Muscle of leg (tissue), 11 donors: ENCODE measurements around the gene ANKMY2. TPM values are rescaled to one million over a fixed set of nuclear protein-coding genes. Genes with fewer than 3 reads are reported as not detected.

Experiments used
- DNase-seq: peaks from one replicate; pipeline ENCODE4 v3.0.0; 2013
- H3K27ac ChIP-seq: one replicate; pipeline ENCODE4 v1.5.1; 2013; ENCODE audit warnings: mild to moderate bottlenecking, low read length, control low read depth
- H3K27me3 ChIP-seq: one replicate; pipeline ENCODE4 v1.6.1; 2013; ENCODE audit warnings: low read length; ENCODE audit not compliant: control insufficient read depth, insufficient read depth
- H3K36me3 ChIP-seq: one replicate; pipeline ENCODE4 v1.6.1; 2013; ENCODE audit warnings: low read length; ENCODE audit not compliant: control insufficient read depth, insufficient read depth
- H3K4me1 ChIP-seq: one replicate; pipeline ENCODE4 v1.6.1; 2013; ENCODE audit warnings: low read length; ENCODE audit not compliant: control insufficient read depth, insufficient read depth
- H3K4me3 ChIP-seq: one replicate; pipeline ENCODE4 v1.5.1; 2013; ENCODE audit warnings: low read length, control low read depth
- H3K9me3 ChIP-seq: replicated peaks from 2 replicates; pipeline ENCODE4 v1.6.1; 2013; ENCODE audit warnings: low read depth, low read length; ENCODE audit not compliant: control insufficient read depth
- WGBS: methylation state at CpG from one replicate; pipeline ENCODE4 v1.1.5; 2013; ENCODE audit warnings: missing lambda C conversion rate; ENCODE audit not compliant: insufficient coverage; 5-methylcytosine and 5-hydroxymethylcytosine counted together
- polyA plus RNA-seq, 8 donors: library from polyadenylated mRNA; unstranded; fragments of 120-200 nt; gene quantifications; one replicate each; pipeline versions ENCODE4 v1.2.1 to v1.2.3, GENCODE V29; 2013; ENCODE audit warnings: inconsistent platforms in 1 of 8, low replicate concordance in 1 of 8; ENCODE audit not compliant: insufficient read length in 8 of 8, insufficient read depth in 1 of 8
- total RNA-seq: library from RNA; stranded (reverse); fragments of 120-200 nt; gene quantifications from one replicate; pipeline ENCODE4 v1.2.4, GENCODE V29; 2013

Gene ANKMY2
- total and polyA plus RNA-seq, 9 donors, result 18.9 to 31.9 (median 22.7) TPM

- Histone ChIP-seq H3K27ac (no peak overlapping the region), H3K9me3 (no peaks in the 10 kb centered on the region), H3K4me1 (no peaks in the 10 kb centered on the region), H3K4me3 (no peak overlapping the region), H3K27me3 (no peaks in the 10 kb centered on the region), H3K36me3 (no peaks in the 10 kb centered on the region)
- 80% methylated on average over 1 of the region's 3 CpGs for WGBS
- DNase-seq, result no peak
These were observed 83.6 kb downstream of the ANKMY2 start for GRCh38 chr7:16561943-16562342.

DNA sequence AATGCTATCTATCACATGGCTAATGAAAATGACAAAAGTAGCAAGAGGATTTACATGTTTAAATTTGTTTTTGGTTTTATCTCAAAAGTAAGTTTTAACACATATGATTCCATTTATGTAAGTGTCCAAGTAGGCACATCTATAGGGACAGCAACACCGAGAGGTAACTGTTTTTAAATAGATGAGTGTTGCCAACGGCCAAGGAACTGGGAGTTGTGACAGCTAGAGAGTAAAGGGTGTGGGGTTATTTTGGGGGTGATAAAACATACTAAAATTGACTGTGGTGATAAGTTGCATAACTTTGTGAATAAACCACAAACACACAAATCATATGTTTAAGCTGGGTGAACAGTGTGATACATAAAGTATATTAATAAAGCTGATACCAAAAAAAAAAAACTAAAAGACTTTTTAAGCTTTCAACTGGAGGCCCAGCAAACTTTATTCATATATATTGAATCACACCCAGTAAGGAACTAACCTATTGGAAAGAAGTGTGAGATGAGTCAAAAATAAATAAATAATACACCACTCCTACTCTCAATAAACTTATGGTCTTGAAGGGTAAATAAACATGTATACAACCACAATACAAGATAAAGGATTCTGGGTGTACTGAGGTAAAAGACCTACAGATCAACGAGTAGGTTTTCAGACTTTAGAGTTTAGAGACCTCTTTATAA is 85.9 kb downstream of the ANKMY2 start:
- H3K27me3 ChIP-seq, result no peaks in the 10 kb centered on the region
- DNase-seq, result no peak
- no CpG with 5 or more reads among the region's 3 CpGs for WGBS
- no peaks in the 10 kb centered on the region for H3K36me3 ChIP-seq
- H3K4me1 ChIP-seq, result no peaks in the 10 kb centered on the region
- no peak overlapping the region for H3K4me3 ChIP-seq
- H3K27ac ChIP-seq, result no peak overlapping the region
- no peaks in the 10 kb centered on the region for H3K9me3 ChIP-seq

DNA sequence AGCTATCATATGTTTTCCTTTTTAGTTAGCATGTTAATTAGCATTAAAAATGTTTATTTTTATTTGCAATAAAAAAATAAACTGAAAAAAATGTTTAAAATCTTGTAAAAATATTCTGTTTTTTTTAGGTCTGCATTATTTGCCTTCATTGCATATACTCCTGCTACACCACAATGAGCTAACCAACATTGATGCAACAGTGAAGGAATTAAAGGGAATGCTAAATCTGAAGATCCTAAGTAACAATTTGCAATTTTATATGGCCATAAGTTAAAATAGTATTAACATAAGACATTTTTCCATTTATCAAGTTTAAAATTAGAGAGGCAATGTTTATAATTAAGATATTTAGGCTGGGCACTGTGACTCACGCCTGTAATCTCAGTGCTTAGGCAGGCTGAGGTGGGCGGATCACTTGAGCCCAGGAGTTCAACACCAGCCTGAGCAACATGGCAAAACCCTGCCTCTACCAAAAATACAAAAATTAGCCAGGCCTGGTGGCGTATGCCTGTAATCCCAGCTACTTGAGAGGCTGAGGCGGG is 86.7 kb downstream of the ANKMY2 start:
- Histone ChIP-seq H3K4me3 (no peak overlapping the region), H3K4me1 (no peaks in the 10 kb centered on the region), H3K36me3 (no peaks in the 10 kb centered on the region), H3K27ac (no peak overlapping the region), H3K27me3 (no peaks in the 10 kb centered on the region), H3K9me3 (no peaks in the 10 kb centered on the region)
- 94% methylated on average over 2 of the region's 4 CpGs for WGBS
- no peak for DNase-seq

GRCh38 chr7:16556359-16556758 is 89.2 kb downstream of the ANKMY2 start:
- H3K9me3 ChIP-seq, result no peaks in the 10 kb centered on the region
- no peak overlapping the region for H3K27ac ChIP-seq
- DNase-seq, result no peak
- H3K27me3 ChIP-seq, result no peaks in the 10 kb centered on the region
- WGBS, result 67% methylated on average over 2 of the region's 2 CpGs
- H3K4me3 ChIP-seq, result no peak overlapping the region
- no peaks in the 10 kb centered on the region for H3K36me3 ChIP-seq
- no peaks in the 10 kb centered on the region for H3K4me1 ChIP-seq

- H3K4me3 ChIP-seq, result no peak overlapping the region
- H3K36me3 ChIP-seq, result no peaks in the 10 kb centered on the region
- no peaks in the 10 kb centered on the region for H3K4me1 ChIP-seq
- H3K27me3 ChIP-seq, result no peaks in the 10 kb centered on the region
- no peaks in the 10 kb centered on the region for H3K9me3 ChIP-seq
- H3K27ac ChIP-seq, result no peak overlapping the region
- WGBS, result 89% methylated on average over 6 of the region's 10 CpGs
- DNase-seq, result no peak
These were observed 90.9 kb downstream of the ANKMY2 start for GRCh38 chr7:16554518-16555236.

GRCh38 chr7:16550671-16551070 is 94.9 kb downstream of the ANKMY2 start:
- no CpG with 5 or more reads among the region's 1 CpG for WGBS
- no peaks in the 10 kb centered on the region for H3K36me3 ChIP-seq
- H3K4me3 ChIP-seq, result no peak overlapping the region
- H3K4me1 ChIP-seq, result no peaks in the 10 kb centered on the region
- H3K27ac ChIP-seq, result no peak overlapping the region
- DNase-seq, result no peak
- H3K9me3 ChIP-seq, result no peaks in the 10 kb centered on the region
- no peaks in the 10 kb centered on the region for H3K27me3 ChIP-seq

Other genes starting within 250 kb of the ANKMY2 start
- gene CRPPA, start 224.2 kb downstream of the ANKMY2 start, total RNA-seq, result 6.6 TPM
- 1 to 10 TPM; 2.1 to 5.3 (median 4.3) TPM for gene CRPPA, start 224.2 kb downstream of the ANKMY2 start, polyA plus RNA-seq
- 19.8 TPM for gene SOSTDC1, start 180.0 kb downstream of the ANKMY2 start, total RNA-seq
- gene SOSTDC1, start 180.0 kb downstream of the ANKMY2 start, polyA plus RNA-seq, result 10 to 100 TPM in 4 of 8 donors, 1 to 10 TPM in 4; 6.7 to 35.8 (median 11.4) TPM
- gene LRRC72, start 118.9 kb downstream of the ANKMY2 start, total RNA-seq, result not detected
- gene LRRC72, start 118.9 kb downstream of the ANKMY2 start, polyA plus RNA-seq, result not detected
- gene BZW2, start 427 bp upstream of the ANKMY2 start, total RNA-seq, result 119 TPM
- 100 to 1,000 TPM; 130 to 186 (median 152) TPM for gene BZW2, start 427 bp upstream of the ANKMY2 start, polyA plus RNA-seq
- 31.6 TPM for gene TSPAN13, start 108.0 kb upstream of the ANKMY2 start, total RNA-seq
- 10 to 100 TPM; 44.9 to 85.3 (median 75.5) TPM for gene TSPAN13, start 108.0 kb upstream of the ANKMY2 start, polyA plus RNA-seq
- 7.2 TPM for gene AGR2, start 159.2 kb upstream of the ANKMY2 start, total RNA-seq
- 10 to 100 TPM in 5 of 8 donors, 1 to 10 TPM in 3; 6.1 to 34.7 (median 11.9) TPM for gene AGR2, start 159.2 kb upstream of the ANKMY2 start, polyA plus RNA-seq
- not detected for gene AGR3, start 236.2 kb upstream of the ANKMY2 start, total RNA-seq
- 1 to 10 TPM in 2 of 8 donors, under 1 TPM in 1, not detected in 5; 0.27 to 9.1 (median 1.1) TPM for gene AGR3, start 236.2 kb upstream of the ANKMY2 start, polyA plus RNA-seq